WTC11 (cell line): Measurements from ENCODE around the gene RUNX2. TPM values are rescaled to one million over a fixed set of nuclear protein-coding genes. Genes with fewer than 3 reads are reported as not detected.

Experiments used
- ATAC-seq: fragments of 200-7000 bp; cut with Tn5 transposase; 2 replicates; pipeline ENCODE4 v1.10.0; 2021; ENCODE audit warnings: mild to moderate bottlenecking, moderate library complexity
- CTCF ChIA-PET: fragments of 300-600 bp; sonication (Branson Sonifier 250); formaldehyde crosslinking; loops from one replicate; lab custom pipeline; 2021; ENCODE audit warnings: antibody characterized with exemption; lab: Charles Lee
- POLR2A ChIA-PET: fragments of 350-600 bp; sonication (Branson Sonifier 250); formaldehyde crosslinking; loops from one replicate; lab custom pipeline; 2021; ENCODE audit warnings: antibody characterized with exemption; lab: Charles Lee
- DNase-seq: peaks from one replicate; pipeline ENCODE4 v3.0.0; 2021; ENCODE audit warnings: low spot score
- H3K27ac Mint-ChIP-seq: 2 replicates; pipeline ENCODE4 v1.8.0; 2021; ENCODE audit warnings: mixed read lengths
- H3K27me3 Mint-ChIP-seq: 2 replicates; pipeline ENCODE4 v1.8.0; 2021; ENCODE audit warnings: low read depth, mild to moderate bottlenecking, moderate library complexity, mixed read lengths
- H3K36me3 Mint-ChIP-seq: 2 replicates; pipeline ENCODE4 v1.8.0; 2021; ENCODE audit warnings: mixed read lengths
- H3K4me1 Mint-ChIP-seq: 2 replicates; pipeline ENCODE4 v1.8.0; 2022; ENCODE audit warnings: mixed read lengths
- H3K4me3 Mint-ChIP-seq: 2 replicates; pipeline ENCODE4 v1.8.0; 2021; ENCODE audit warnings: mild to moderate bottlenecking, moderate library complexity, mixed read lengths
- H3K9me3 Mint-ChIP-seq: 2 replicates; pipeline ENCODE4 v1.8.0; 2021; ENCODE audit warnings: mixed read lengths
- CREB1 ChIP-seq: sonication (generic); formaldehyde crosslinking; IDR thresholded peaks from 2 replicates; pipeline ENCODE4 v1.8.0; 2023; ENCODE audit warnings: mild to moderate bottlenecking, missing genetic modification reagents
- ERG ChIP-seq: fragments of 250-450 bp; sonication (Bioruptor Pico); IDR thresholded peaks from 2 replicates; pipeline ENCODE4 v1.8.0; 2021; ENCODE audit warnings: mild to moderate bottlenecking
- ETV6 ChIP-seq: sonication (generic); formaldehyde crosslinking; IDR thresholded peaks from 2 replicates; pipeline ENCODE4 v1.8.1; 2022; ENCODE audit warnings: mild to moderate bottlenecking, missing genetic modification reagents
- GTF2I ChIP-seq: fragments of 250-450 bp; sonication (Bioruptor Pico); conservative IDR thresholded peaks from 2 replicates; pipeline ENCODE4 v1.4.0; 2021; ENCODE audit warnings: mild to moderate bottlenecking
- KAT7 ChIP-seq: sonication (generic); formaldehyde crosslinking; IDR thresholded peaks from 2 replicates; pipeline ENCODE4 v1.8.1; 2023; ENCODE audit warnings: missing genetic modification reagents, mild to moderate bottlenecking, borderline replicate concordance
- NFATC4 ChIP-seq: fragments of 250-450 bp; sonication (Bioruptor Pico); IDR thresholded peaks from 2 replicates; pipeline ENCODE4 v1.9.0; 2021; ENCODE audit warnings: mild to moderate bottlenecking
- NR1H2 ChIP-seq: sonication (generic); formaldehyde crosslinking; IDR thresholded peaks from 2 replicates; pipeline ENCODE4 v1.9.0; 2021; ENCODE audit warnings: mild to moderate bottlenecking, moderate library complexity, missing genetic modification reagents
- PRDM15 ChIP-seq: sonication (generic); formaldehyde crosslinking; IDR thresholded peaks from 2 replicates; pipeline ENCODE4 v1.8.0; 2022; ENCODE audit warnings: missing genetic modification reagents
- PREB ChIP-seq: sonication (generic); formaldehyde crosslinking; IDR thresholded peaks from 2 replicates; pipeline ENCODE4 v1.8.1; 2022; ENCODE audit warnings: mild to moderate bottlenecking, missing genetic modification reagents, moderate library complexity, borderline replicate concordance
- RORB ChIP-seq: fragments of 250-450 bp; sonication (Bioruptor Pico); IDR thresholded peaks from 2 replicates; pipeline ENCODE4 v1.9.0; 2021; ENCODE audit warnings: mild to moderate bottlenecking
- SMAD4 ChIP-seq: sonication (generic); formaldehyde crosslinking; IDR thresholded peaks from 2 replicates; pipeline ENCODE4 v1.8.0; 2022; ENCODE audit warnings: mild to moderate bottlenecking, missing genetic modification reagents
- USF1 ChIP-seq: sonication (generic); formaldehyde crosslinking; IDR thresholded peaks from 2 replicates; pipeline ENCODE4 v1.8.0; 2022; ENCODE audit warnings: mild to moderate bottlenecking, missing genetic modification reagents
- ZNF281 ChIP-seq: sonication (generic); formaldehyde crosslinking; IDR thresholded peaks from 2 replicates; pipeline ENCODE4 v1.8.0; 2023; ENCODE audit warnings: mild to moderate bottlenecking, missing genetic modification reagents
- ZNF416 ChIP-seq: fragments of 250-450 bp; sonication (Bioruptor Pico); IDR thresholded peaks from 2 replicates; pipeline ENCODE4 v1.9.0; 2021; ENCODE audit warnings: mild to moderate bottlenecking, inconsistent platforms
- ZNF532 ChIP-seq: fragments of 250-450 bp; sonication (Bioruptor Pico); IDR thresholded peaks from 2 replicates; pipeline ENCODE4 v1.9.0; 2021; ENCODE audit warnings: mild to moderate bottlenecking, borderline replicate concordance
- total RNA-seq: library from RNA; stranded (reverse); gene quantifications from 3 replicates; pipeline ENCODE4 v1.2.3, GENCODE V29; 2021
- TF ChIP-seq, protein P1 (sequence below): sonication (generic); formaldehyde crosslinking; IDR thresholded peaks from 2 replicates; pipeline ENCODE4 v1.8.1; 2022; ENCODE audit warnings: low read depth, missing genetic modification reagents, borderline replicate concordance
- TF ChIP-seq, protein P2 (sequence below): sonication (generic); formaldehyde crosslinking; IDR thresholded peaks from 2 replicates; pipeline ENCODE4 v1.8.1; 2022; ENCODE audit warnings: missing genetic modification reagents, borderline replicate concordance

The RUNX2 gene
- total RNA-seq, 1 experiment from 2014 or later, result 0.28 TPM

GRCh38 chr6:45472382-45472781 is 144.3 kb downstream of the RUNX2 start (continued):
- TF ChIP-seq ZNF532 (no peak), PREB (CRISPR knock-in tag) (no peak), GTF2I (CRISPR knock-in tag) (no peak), CREB1 (CRISPR knock-in tag) (no peak), ZNF281 (CRISPR knock-in tag) (no peak)

DNA sequence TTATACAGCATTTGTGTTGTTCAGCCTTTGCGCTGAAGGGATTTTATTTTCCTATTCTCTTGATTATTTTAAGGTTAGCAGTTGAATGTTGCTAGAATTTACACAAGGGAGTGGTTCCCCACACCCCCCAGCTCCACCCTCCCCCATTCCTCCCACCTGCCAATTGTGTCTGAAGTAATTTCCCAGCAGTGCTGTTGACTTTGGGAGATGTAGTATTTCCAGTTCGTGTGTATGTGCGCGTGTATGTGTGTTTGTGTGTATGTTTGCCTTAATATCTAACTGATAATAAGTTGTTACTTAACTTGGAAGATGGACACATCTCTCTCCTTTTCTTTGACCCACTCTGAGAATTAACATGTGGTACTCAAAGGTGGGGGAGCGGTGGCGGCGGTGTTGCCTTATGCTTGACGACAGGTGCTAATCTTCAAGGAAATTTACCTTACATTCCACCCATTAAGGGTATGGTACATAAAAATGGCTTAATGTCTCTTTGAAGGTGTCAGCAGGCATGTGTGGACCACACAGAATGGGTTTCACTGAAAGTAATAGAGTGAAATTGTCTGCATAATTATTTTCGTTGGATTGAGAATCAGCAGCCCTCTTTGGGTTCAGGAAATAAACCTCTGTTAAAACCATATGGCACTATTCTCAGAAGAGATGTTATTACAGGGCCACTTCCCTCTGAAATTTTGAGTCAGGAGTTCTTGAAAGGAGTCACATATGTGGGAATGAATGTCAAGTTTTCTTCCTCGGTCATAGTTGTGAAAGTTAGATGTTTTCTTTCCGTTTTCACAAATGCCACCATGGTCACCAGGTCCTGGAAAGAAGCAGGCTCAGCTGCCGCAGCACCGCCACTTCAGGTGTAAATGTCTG is 145.2 kb downstream of the RUNX2 start:
- ChIA-PET POLR2A (no interaction called here), CTCF (no interaction called here)
- DNase-seq, result no peak
- Mint-ChIP-seq H3K4me1 (peaks cover 11% of the 10 kb centered on the region), H3K27me3 (no peaks in the 10 kb centered on the region), H3K9me3 (no peaks in the 10 kb centered on the region), H3K4me3 (no peak overlapping the region), H3K36me3 (no peaks in the 10 kb centered on the region), H3K27ac (no peak overlapping the region)
- ATAC-seq, result no peak
- no peak for TF ChIP-seq RORB (CRISPR knock-in tag)
- no peak for TF ChIP-seq ZNF416 (CRISPR knock-in tag)
- TF ChIP-seq KAT7 (CRISPR knock-in tag), result no peak
- no peak for TF ChIP-seq NR1H2 (CRISPR knock-in tag)
- TF ChIP-seq PRDM15 (CRISPR knock-in tag), result no peak
- TF ChIP-seq, protein P1, sequence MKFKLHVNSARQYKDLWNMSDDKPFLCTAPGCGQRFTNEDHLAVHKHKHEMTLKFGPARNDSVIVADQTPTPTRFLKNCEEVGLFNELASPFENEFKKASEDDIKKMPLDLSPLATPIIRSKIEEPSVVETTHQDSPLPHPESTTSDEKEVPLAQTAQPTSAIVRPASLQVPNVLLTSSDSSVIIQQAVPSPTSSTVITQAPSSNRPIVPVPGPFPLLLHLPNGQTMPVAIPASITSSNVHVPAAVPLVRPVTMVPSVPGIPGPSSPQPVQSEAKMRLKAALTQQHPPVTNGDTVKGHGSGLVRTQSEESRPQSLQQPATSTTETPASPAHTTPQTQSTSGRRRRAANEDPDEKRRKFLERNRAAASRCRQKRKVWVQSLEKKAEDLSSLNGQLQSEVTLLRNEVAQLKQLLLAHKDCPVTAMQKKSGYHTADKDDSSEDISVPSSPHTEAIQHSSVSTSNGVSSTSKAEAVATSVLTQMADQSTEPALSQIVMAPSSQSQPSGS (CRISPR knock-in tag), result no peak
- no peak for TF ChIP-seq ERG (CRISPR knock-in tag)
- TF ChIP-seq USF1 (CRISPR knock-in tag), result no peak
- no peak for TF ChIP-seq SMAD4 (CRISPR knock-in tag)
- TF ChIP-seq, protein P2, sequence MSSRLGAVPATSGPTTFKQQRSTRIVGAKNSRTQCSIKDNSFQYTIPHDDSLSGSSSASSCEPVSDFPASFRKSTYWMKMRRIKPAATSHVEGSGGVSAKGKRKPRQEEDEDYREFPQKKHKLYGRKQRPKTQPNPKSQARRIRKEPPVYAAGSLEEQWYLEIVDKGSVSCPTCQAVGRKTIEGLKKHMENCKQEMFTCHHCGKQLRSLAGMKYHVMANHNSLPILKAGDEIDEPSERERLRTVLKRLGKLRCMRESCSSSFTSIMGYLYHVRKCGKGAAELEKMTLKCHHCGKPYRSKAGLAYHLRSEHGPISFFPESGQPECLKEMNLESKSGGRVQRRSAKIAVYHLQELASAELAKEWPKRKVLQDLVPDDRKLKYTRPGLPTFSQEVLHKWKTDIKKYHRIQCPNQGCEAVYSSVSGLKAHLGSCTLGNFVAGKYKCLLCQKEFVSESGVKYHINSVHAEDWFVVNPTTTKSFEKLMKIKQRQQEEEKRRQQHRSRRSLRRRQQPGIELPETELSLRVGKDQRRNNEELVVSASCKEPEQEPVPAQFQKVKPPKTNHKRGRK, result no peak
- no peak for TF ChIP-seq ETV6 (CRISPR knock-in tag)
- no peak for TF ChIP-seq NFATC4 (CRISPR knock-in tag)
